CMK (cell line): Measurements from ENCODE around the gene RNU5D-1.
"Not testable (repeated sequence)": the region's sequence is repeated elsewhere in the genome, so short reads cannot be mapped to it uniquely, and the experiment has no call there.

Experiments
- DNase-seq: peaks from one replicate; pipeline ENCODE4 v3.0.0-alpha.2; 2010; ENCODE audit warnings: low read depth

RNU5D-1 gene

GRCh38 chr1:44700573-44700972 is 30.4 kb downstream of the RNU5D-1 start:
- DNase-seq, result no peak

- not testable (repeated sequence) for DNase-seq
Measured at GRCh38 chr1:44699375-44699774, 31.6 kb downstream of the RNU5D-1 start.

GRCh38 chr1:44698138-44698537 is 32.8 kb downstream of the RNU5D-1 start:
- no peak for DNase-seq

- no peak for DNase-seq
Measured at GRCh38 chr1:44696789-44697345, 34.1 kb downstream of the RNU5D-1 start.

DNA sequence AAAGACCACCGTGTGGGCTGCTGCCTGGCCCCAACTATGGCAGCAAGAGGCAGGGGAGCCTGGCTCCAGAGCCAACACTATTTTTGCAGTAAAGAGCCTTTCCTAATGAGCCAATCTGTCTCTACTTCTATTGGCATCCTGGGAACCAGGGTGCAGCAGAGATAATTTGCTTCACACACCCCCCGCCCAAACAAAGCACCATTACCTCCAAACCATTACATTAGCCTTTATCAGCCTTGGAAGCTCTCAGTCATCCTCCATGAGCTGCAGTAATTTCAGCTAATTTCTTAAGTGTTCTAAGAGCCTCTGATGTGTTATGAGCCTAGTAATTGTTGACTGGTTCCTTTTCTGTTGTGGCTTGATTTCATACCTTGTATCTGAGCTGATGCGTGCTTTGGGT is 34.9 kb downstream of the RNU5D-1 start:
- no peak for DNase-seq

- DNase-seq, result no peak
Measured at GRCh38 chr1:44695671-44696070, 35.3 kb downstream of the RNU5D-1 start.

DNA sequence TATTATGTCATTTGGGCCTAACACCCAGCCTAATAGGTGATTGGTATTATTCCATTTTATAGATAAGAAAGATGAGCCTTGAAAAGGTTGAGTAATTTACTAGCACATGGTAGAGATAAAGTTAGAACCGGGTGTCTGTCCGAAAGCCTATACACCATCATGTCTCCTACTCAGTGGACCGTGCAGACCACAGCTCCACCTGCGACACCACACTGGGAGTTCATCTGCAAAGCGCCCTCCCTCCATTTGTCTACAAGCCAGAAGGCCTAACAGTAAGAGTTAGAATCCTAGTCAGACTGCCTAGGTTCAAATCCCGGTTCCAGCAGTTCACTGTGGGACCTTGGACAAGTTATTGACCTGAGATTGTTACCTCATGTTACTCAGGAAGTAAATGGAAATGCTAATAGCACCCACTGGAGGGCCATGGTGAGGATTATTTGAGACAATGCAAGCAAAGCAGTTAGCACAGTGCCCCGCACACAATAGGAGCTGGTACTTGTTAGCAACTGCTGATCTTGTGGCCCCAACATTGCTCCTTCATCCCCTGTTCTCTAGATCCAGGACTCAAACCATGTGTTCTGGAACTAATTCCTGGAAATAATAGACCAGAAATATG is 36.0 kb downstream of the RNU5D-1 start:
- DNase-seq, result no peak

DNA sequence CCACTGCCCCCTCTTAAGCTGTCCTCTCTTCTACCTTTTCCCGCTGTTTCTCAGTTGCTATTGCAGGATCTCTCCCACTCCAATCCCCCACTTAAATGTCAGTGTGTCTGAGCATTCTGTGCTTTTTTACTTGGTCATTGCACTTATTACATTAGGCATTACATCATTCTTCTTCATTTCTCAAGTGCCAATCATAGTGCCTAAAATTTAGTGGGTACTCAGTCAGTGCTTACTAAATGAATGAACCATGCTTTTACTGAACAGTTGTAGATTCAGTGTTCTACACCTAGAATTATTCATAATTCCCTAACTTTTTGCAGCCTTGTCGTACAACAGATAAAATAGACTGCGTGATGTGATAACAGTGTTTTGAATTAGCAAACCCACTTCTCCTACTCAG is 37.1 kb downstream of the RNU5D-1 start:
- no peak for DNase-seq

DNA sequence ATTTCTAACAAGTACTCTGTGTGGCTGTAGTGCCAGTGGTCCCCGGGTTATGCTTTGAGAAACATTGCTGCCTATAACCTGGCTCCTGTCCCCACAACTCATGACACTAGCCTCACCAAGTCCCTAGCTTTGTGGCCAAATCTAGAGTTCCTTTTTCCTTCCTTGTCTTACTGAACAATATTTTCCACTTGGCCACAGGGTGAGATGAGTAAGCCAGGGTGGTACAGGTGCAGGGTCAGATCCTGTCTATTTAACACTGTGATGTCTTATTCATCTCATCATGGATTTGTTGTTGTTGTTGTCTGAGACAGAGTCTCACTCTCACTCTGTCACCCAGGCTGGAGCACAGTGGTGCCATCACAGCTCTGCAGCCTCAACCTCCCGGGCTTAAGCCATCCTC is 37.8 kb downstream of the RNU5D-1 start:
- DNase-seq, result no peak

- DNase-seq, result no peak
Measured at GRCh38 chr1:44689447-44689765, 41.6 kb downstream of the RNU5D-1 start.

DNA sequence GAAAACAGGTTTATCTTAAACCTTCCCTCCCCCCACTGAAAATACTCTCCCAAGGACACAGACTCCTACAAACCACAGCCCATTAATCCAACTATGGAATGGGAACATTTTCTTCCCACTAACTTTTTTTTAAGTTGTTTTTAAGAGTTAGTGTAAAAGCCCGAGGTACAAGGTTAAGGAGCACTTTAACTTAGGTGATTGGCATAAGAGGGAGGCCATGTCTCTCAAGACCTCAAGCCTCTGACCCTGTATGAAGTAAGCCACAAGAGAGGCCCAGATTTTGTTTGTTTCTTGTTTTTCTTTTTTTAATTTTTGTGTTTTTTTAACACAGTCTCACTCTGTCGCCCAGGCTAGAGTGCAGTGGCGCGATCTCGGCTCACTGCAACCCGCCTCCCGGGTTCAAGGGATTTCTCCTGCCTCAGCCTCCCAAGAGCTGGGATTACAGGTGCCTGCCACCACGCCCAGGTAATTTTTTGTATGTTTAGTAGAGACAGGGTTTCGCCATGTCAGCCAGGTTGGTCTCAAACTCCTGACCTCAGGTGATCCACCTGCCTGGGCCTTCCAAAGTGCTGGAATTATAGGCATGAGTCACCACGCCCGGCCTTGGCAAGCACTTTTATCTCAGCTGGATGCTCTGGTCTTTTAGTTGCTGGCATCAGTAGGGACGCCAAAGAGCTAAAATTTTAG is 42.1 kb downstream of the RNU5D-1 start:
- no peak for DNase-seq

DNA sequence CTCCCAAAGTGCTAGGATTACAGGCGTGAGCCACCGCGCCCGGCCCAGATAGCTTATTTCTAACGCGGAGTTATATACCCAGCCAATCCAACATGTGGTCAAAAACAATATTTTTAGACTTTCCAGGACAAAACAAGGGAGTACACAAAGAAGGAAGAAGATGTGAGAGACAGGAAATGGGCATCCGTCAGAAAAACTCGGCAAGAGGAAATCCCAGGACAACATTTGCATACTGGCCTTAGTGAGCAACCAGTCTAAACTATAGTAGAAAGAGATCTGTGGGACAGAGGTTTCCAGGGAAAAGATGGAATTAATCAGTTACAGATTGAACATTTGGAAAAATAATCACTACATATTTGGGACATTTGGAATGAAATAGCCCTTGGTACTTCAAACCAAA is 45.1 kb downstream of the RNU5D-1 start:
- DNase-seq, result no peak

GRCh38 chr1:44685218-44685617 is 45.8 kb downstream of the RNU5D-1 start:
- no peak for DNase-seq

DNA sequence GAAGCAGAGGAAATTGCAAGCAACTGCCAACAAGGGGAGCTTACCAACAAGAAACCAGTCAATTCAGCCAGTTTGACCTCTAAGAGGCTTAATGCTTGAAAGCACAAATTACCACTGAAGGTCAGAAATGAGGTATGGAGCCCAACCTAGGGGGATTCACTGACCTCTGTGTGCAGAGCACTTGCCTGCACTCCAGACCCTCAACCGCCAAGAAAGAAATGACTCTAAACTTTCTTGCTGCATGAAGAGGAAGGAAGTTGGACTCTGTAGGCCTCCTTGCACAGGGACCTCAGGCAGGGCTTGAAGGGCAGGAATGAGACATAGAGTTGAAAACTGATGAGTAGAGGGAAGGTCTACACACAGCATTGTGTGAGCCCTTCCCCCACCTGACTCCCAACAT is 46.4 kb downstream of the RNU5D-1 start:
- no peak for DNase-seq

GRCh38 chr1:44682883-44683265 is 48.1 kb downstream of the RNU5D-1 start:
- DNase-seq, result no peak

GRCh38 chr1:44681905-44682882 is 48.8 kb downstream of the RNU5D-1 start:
- DNase-seq, result no peak
